GM12891 (cell line): ENCODE measurements around the gene NANOS2.

Source experiments
- POLR2A ChIP-seq: IDR thresholded peaks from 2 replicates; pipeline ENCODE4 v1.6.1; 2011; ENCODE audit warnings: low read depth, low read length, control low read depth
- POLR2AphosphoS5 ChIP-seq: IDR thresholded peaks from 2 replicates; pipeline ENCODE4 v1.6.1; 2011; ENCODE audit warnings: low read depth, low read length, control low read depth
- POU2F2 ChIP-seq: IDR thresholded peaks from 2 replicates; pipeline ENCODE4 v1.6.1; 2011; ENCODE audit warnings: low read depth, mild to moderate bottlenecking, control low read depth, low read length, moderate library complexity

- no peak for TF ChIP-seq POLR2AphosphoS5
- TF ChIP-seq POLR2A: no peak
- TF ChIP-seq POU2F2: no peak
These were observed 4.1 kb upstream of the NANOS2 start for GRCh38 chr19:45918721-45919120.
